WTC11 (cell line): ENCODE data around the gene SEC24C.
"Not testable (repeated sequence)": the region's sequence is repeated elsewhere in the genome, so short reads cannot be mapped to it uniquely, and the experiment has no call there.

ENCODE experiments used
- ATF2 ChIP-seq: sonication (generic); formaldehyde crosslinking; IDR thresholded peaks from 2 replicates; pipeline ENCODE4 v1.8.1; 2022; ENCODE audit warnings: low read depth, missing genetic modification reagents, borderline replicate concordance
- ATF3 ChIP-seq: sonication (generic); formaldehyde crosslinking; conservative IDR thresholded peaks from 2 replicates; pipeline ENCODE4 v1.8.1; 2022; ENCODE audit warnings: mild to moderate bottlenecking, missing genetic modification reagents
- CBFB ChIP-seq: sonication (generic); formaldehyde crosslinking; IDR thresholded peaks from 2 replicates; pipeline ENCODE4 v1.8.1; 2022; ENCODE audit warnings: mild to moderate bottlenecking, low read depth, missing genetic modification reagents
- CTCF ChIP-seq: fragments of 200-600 bp; IDR thresholded peaks from 2 replicates; pipeline ENCODE4 v1.8.0; 2022; ENCODE audit warnings: antibody characterized with exemption
- ETV6 ChIP-seq: sonication (generic); formaldehyde crosslinking; IDR thresholded peaks from 2 replicates; pipeline ENCODE4 v1.8.1; 2022; ENCODE audit warnings: mild to moderate bottlenecking, missing genetic modification reagents
- JAZF1 ChIP-seq: fragments of 250-450 bp; sonication (Bioruptor Pico); IDR thresholded peaks from 2 replicates; pipeline ENCODE4 v1.9.0; 2021; ENCODE audit warnings: moderate library complexity, mild to moderate bottlenecking, inconsistent platforms
- NR3C1 ChIP-seq: sonication (generic); formaldehyde crosslinking; conservative IDR thresholded peaks from 2 replicates; pipeline ENCODE4 v1.8.1; 2023; ENCODE audit warnings: low read depth, mild to moderate bottlenecking, missing genetic modification reagents

GRCh38 chr10:73713912-73714311, 30.3 kb upstream of the SEC24C start:
- TF ChIP-seq ETV6; NR3C1; ATF2 (CRISPR knock-in tag); JAZF1 (CRISPR knock-in tag); CTCF; ATF3; CBFB: not testable (repeated sequence)
